Peyer's patch (tissue), 4 donors: Measurements from ENCODE around the gene DCUN1D3. TPM values are rescaled to one million over a fixed set of nuclear protein-coding genes. Genes with fewer than 3 reads are reported as not detected.

ENCODE experiments used
- DNase-seq, 3 donors: peaks; one replicate each; pipeline ENCODE4 v3.0.0-alpha.2; 2017 to 2019
- H3K27ac ChIP-seq, 4 donors: fragments of 200-600 bp; sonication (generic); one replicate each; pipeline ENCODE4 v1.5.1; 2016 to 2019
- H3K27me3 ChIP-seq, 2 donors: fragments of 200-600 bp; sonication (generic); one replicate each; pipeline ENCODE4 v1.5.1; 2019
- H3K36me3 ChIP-seq, 3 donors: fragments of 200-600 bp; sonication (generic); one replicate each; pipeline ENCODE4 v1.5.1; 2016 to 2019
- H3K4me1 ChIP-seq, 4 donors: fragments of 200-600 bp; sonication (generic); one replicate each; pipeline ENCODE4 v1.5.1; 2016 to 2019
- H3K4me3 ChIP-seq, 4 donors: fragments of 200-600 bp; sonication (generic); 1 replicate in 3 of 4; 2 replicates in 1 of 4; pipeline ENCODE4 v1.5.1; 2016 to 2019; ENCODE audit warnings: mild to moderate bottlenecking in 1 of 4
- H3K9me3 ChIP-seq, 4 donors: fragments of 200-600 bp; sonication (generic); one replicate each; pipeline ENCODE4 v1.5.1; 2016 to 2019; ENCODE audit warnings: mild to moderate bottlenecking in 1 of 4
- POLR2A ChIP-seq, 2 donors: fragments of 450-650 bp; IDR thresholded peaks; one replicate each; pipeline ENCODE4 v1.5.1; 2017; ENCODE audit warnings: antibody characterized with exemption in 2 of 2, mild to moderate bottlenecking in 2 of 2, moderate library complexity in 2 of 2
- total RNA-seq, 4 donors: library from RNA; depleted of rRNA; stranded (reverse); fragments of >200 nt; gene quantifications; one replicate each; pipeline ENCODE4 v1.1.0, GENCODE V29; 2016
- TF ChIP-seq, protein P1 (sequence below), 6 experiments: fragments of 450-650 bp in 4 of 6; fragments of 200-600 bp in 2 of 6; sonication (generic) in 1 of 6; IDR thresholded peaks; one replicate each; pipeline ENCODE4 v1.5.1; 2017 to 2019; ENCODE audit warnings: antibody characterized with exemption in 6 of 6, mild to moderate bottlenecking in 3 of 6, moderate library complexity in 1 of 6

The DCUN1D3 gene
- total RNA-seq, 4 donors from 2014 or later = 6.5 to 12.2 (median 9.5) TPM

GRCh38 chr16:20902426-20902825, 2.3 kb upstream of the DCUN1D3 start:
- no peaks in the 10 kb centered on the region for H3K36me3 ChIP-seq
- TF ChIP-seq, protein P1, sequence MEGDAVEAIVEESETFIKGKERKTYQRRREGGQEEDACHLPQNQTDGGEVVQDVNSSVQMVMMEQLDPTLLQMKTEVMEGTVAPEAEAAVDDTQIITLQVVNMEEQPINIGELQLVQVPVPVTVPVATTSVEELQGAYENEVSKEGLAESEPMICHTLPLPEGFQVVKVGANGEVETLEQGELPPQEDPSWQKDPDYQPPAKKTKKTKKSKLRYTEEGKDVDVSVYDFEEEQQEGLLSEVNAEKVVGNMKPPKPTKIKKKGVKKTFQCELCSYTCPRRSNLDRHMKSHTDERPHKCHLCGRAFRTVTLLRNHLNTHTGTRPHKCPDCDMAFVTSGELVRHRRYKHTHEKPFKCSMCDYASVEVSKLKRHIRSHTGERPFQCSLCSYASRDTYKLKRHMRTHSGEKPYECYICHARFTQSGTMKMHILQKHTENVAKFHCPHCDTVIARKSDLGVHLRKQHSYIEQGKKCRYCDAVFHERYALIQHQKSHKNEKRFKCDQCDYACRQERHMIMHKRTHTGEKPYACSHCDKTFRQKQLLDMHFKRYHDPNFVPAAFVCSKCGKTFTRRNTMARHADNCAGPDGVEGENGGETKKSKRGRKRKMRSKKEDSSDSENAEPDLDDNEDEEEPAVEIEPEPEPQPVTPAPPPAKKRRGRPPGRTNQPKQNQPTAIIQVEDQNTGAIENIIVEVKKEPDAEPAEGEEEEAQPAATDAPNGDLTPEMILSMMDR (IDR thresholded peaks at IDR 0.05) = no peak
- TF ChIP-seq POLR2A (IDR thresholded peaks at IDR 0.05) = no peak
- H3K27ac ChIP-seq = peak overlapping the region in 1 of 4 donors; percentile 92
- H3K9me3 ChIP-seq = no peaks in the 10 kb centered on the region
- H3K4me1 ChIP-seq = peaks cover 0 to 58% (median 14%) of the 10 kb centered on the region in 4 donors
- no peak for DNase-seq
- H3K4me3 ChIP-seq = no peak overlapping the region
- H3K27me3 ChIP-seq = no peaks in the 10 kb centered on the region

DNA sequence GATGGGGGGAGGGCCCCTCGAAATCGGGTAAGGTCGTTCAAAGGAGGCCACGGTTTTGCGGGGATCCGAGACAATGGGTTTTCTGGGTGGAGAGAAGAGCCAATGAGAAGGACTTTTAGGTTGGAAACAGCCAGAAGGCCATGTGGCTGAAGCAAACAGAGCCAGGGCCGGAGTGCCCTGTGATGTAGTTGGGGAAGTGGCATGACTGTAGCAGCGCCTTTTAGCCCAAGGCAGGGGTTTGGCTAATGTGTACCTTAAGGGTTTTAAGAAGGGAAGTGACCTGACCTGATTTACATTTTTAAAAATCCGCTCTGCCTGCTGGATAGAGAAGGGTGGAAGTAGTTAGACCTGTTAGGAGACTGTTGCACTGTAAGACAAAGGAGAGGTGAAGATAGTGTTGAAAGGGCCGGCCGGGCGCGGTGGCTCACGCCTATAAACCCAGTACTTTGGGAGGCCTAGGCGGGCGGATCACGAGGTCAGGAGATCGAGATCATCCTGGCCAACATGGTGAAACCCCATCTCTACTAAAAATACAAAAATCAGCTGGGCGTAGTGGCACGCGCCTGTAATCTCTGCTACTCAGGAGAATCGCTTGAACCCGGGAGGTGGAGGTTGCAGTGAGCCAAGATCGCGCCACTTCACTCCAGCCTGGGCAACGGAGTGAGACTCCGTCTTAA, 1.4 kb upstream of the DCUN1D3 start:
- peak in 2 of 3 donors; percentile 63 to 72 for DNase-seq
- no peak for TF ChIP-seq POLR2A (IDR thresholded peaks at IDR 0.05)
- TF ChIP-seq, protein P1 (IDR thresholded peaks at IDR 0.05) = no peak
- Histone ChIP-seq H3K9me3 (no peaks in the 10 kb centered on the region), H3K4me3 (peak overlapping the region; percentile 65 to 92 (median 79)), H3K4me1 (peaks cover 0 to 62% (median 14%) of the 10 kb centered on the region in 4 donors), H3K27me3 (no peaks in the 10 kb centered on the region), H3K27ac (peak overlapping the region; percentile 88 to 94 (median 92)), H3K36me3 (no peaks in the 10 kb centered on the region)

GRCh38 chr16:20901068-20901435, 894 bp upstream of the DCUN1D3 start:
- H3K27me3 ChIP-seq = no peaks in the 10 kb centered on the region
- TF ChIP-seq, protein P1 (IDR thresholded peaks at IDR 0.05) = no peak
- TF ChIP-seq POLR2A (IDR thresholded peaks at IDR 0.05) = no peak
- peaks cover 0 to 60% (median 14%) of the 10 kb centered on the region in 4 donors for H3K4me1 ChIP-seq
- no peaks in the 10 kb centered on the region for H3K36me3 ChIP-seq
- H3K9me3 ChIP-seq = no peaks in the 10 kb centered on the region
- H3K27ac ChIP-seq = peak overlapping the region; percentile 88 to 94 (median 92)
- DNase-seq = no peak
- peak overlapping the region; percentile 65 to 92 (median 79) for H3K4me3 ChIP-seq

- Histone ChIP-seq H3K27me3 (no peaks in the 10 kb centered on the region), H3K4me1 (peaks cover 0 to 46% (median 13%) of the 10 kb centered on the region in 4 donors), H3K4me3 (peak overlapping the region; percentile 65 to 92 (median 79)), H3K36me3 (peaks cover 0 to 11% (median 0%) of the 10 kb centered on the region in 3 donors), H3K9me3 (no peaks in the 10 kb centered on the region), H3K27ac (peak overlapping the region; percentile 88 to 94 (median 92))
- no peak for DNase-seq
- TF ChIP-seq, protein P1 (IDR thresholded peaks at IDR 0.05) = no peak
- TF ChIP-seq POLR2A (IDR thresholded peaks at IDR 0.05) = no peak
Measured at GRCh38 chr16:20899477-20900298, 470 bp downstream of the DCUN1D3 start.

GRCh38 chr16:20899071-20899470, 1.1 kb downstream of the DCUN1D3 start:
- Histone ChIP-seq H3K4me1 (peaks cover 0 to 42% (median 8%) of the 10 kb centered on the region in 4 donors), H3K27me3 (no peaks in the 10 kb centered on the region), H3K27ac (peak overlapping the region; percentile 88 to 94 (median 92)), H3K9me3 (no peaks in the 10 kb centered on the region), H3K36me3 (peaks cover 0 to 17% (median 0%) of the 10 kb centered on the region in 3 donors), H3K4me3 (peak overlapping the region; percentile 65 to 92 (median 79))
- no peak for DNase-seq
- no peak for TF ChIP-seq POLR2A (IDR thresholded peaks at IDR 0.05)
- TF ChIP-seq, protein P1 (IDR thresholded peaks at IDR 0.05) = no peak
